Motor neuron (in vitro differentiated cells): ENCODE results near the gene DDR1. TPM values are rescaled to one million over a fixed set of nuclear protein-coding genes. Genes with fewer than 3 reads are reported as not detected.
A peak's percentile ranks its signal among the peaks of the same experiment; 100 is the strongest.

Experiments
- ATAC-seq, 8 experiments: fragments of 200-7000 bp; cut with Tn5 transposase; replicated peaks in 6 of 8; 2 replicates each; pipeline ENCODE4 v1.8.0; 2021; ENCODE audit warnings: mild to moderate bottlenecking in 8 of 8, moderate library complexity in 8 of 8
- H3K27ac ChIP-seq, 2 donors: fragments of 250-450 bp; sonication (Bioruptor Pico); 2 replicates each; pipeline ENCODE4 v1.9.0; 2021; ENCODE audit warnings: antibody characterized with exemption in 2 of 2, mild to moderate bottlenecking in 2 of 2, moderate library complexity in 1 of 2
- H3K4me1 ChIP-seq, 2 donors: fragments of 250-450 bp; sonication (Bioruptor Pico); replicated peaks in 1 of 2; 2 replicates each; pipeline ENCODE4 v1.6.1; 2021; ENCODE audit warnings: antibody characterized with exemption in 2 of 2, mild to moderate bottlenecking in 2 of 2, moderate library complexity in 1 of 2
- H3K4me3 ChIP-seq, 5 donors: fragments of 250-450 bp; sonication (Bioruptor Pico); 2 replicates each; pipeline ENCODE4 v1.9.0; 2021; ENCODE audit warnings: antibody characterized with exemption in 5 of 5, mild to moderate bottlenecking in 5 of 5, moderate library complexity in 4 of 5
- WGBS, 10 experiments: fragments of 450-650 bp; shearing (Covaris generic); methylation state at CpG; one replicate each; pipeline ENCODE4 v1.0.0; 2022; 5-methylcytosine and 5-hydroxymethylcytosine counted together
- in situ Hi-C, 9 experiments: fragments of 400-800 bp; cut with MboI; loops; one replicate each; pipeline ENCODE4 v1.15.0; 2021; ENCODE audit warnings: low sequenced_read_pairs in 9 of 9, low pct_unique_long_range_greater_than_20kb in 2 of 9; ENCODE audit not compliant: unreplicated experiment in 9 of 9
- total RNA-seq, 8 experiments: library from RNA; unstranded; fragments of 300-600 nt; gene quantifications; 2 replicates each; pipeline versions ENCODE4 v1.2.3 to v1.2.4, GENCODE V29; 2022

Gene DDR1
- total RNA-seq, 8 experiments from 2014 or later: 24.1 to 369 (median 138) TPM

- H3K4me1 ChIP-seq: peaks cover 17 to 22% of the 10 kb centered on the region in 2 donors
- H3K4me3 ChIP-seq: no peak overlapping the region
- in situ Hi-C loops: loop anchor here in 2 of 9 experiments (10.0 kb wide), 1 partner anchor 51 kb away; no protein-coding TSS in a partner anchor
- 39 to 100% (median 81%) methylated on average over 1 to 4 of the region's 4 CpGs for WGBS, 10 experiments
- H3K27ac ChIP-seq: no peak overlapping the region
- ATAC-seq: no peak
These were observed 8.1 kb upstream of the DDR1 start for GRCh38 chr6:30876039-30876730.

DNA sequence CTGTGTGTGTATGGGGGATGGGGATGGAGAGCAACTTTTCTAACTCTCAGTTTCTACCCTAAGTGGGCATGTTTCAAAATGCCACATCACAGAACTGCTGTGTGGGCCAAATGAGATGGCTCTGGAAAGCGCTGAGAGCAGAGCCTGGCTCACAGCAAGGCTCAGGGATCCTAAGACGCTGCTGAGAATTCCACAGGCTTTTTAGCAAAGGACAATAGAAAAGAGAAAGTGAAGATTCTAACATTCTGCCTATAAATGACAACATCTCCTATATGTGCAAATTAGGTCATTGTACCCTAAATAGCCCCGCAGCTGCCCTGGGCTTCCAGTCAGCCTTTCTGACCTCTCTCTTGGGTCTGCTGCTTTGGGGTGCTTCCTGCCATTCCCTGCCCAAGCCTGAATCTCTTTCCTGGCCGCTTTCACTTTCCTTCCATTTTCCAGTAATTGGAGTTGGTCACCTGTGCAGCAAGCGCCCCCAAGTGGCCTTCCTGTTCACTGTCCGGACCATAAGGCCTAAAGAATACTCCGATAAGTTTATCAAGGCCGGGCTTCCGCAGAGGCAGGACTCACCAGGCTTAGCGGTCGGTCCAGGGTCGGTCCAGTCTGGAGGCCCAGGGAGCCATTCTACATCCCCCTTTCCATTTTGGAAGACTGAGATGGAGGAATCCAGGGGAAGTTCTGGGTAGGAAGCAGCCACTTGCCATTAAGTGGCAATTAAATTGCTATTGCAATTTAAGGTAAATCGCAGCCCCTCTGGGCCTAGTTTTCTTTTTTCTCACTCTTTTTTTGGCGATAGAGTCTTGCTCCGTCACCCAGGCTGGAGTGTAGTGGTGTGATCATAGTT, 6.7 kb upstream of the DDR1 start:
- Histone ChIP-seq H3K27ac (peak overlapping the region in 1 of 2 donors; percentile 47), H3K4me3 (peak overlapping the region in 2 of 5 donors; percentile 6 to 26), H3K4me1 (peaks cover 22% of the 10 kb centered on the region in 2 donors)
- in situ Hi-C loops: loop anchor here in 2 of 9 experiments (10.0 kb wide), 1 partner anchor 53 kb away; no protein-coding TSS in a partner anchor
- ATAC-seq: peak; percentile 24 to 92 (median 38)
- 0 to 76% (median 12%) methylated on average over 2 to 11 of the region's 15 CpGs; no CpG with 5 or more reads in 1 of the 10 experiments for WGBS, 10 experiments

GRCh38 chr6:30879684-30880427, 4.5 kb upstream of the DDR1 start:
- in situ Hi-C loops: loop anchor here in 2 of 9 experiments (10.0 kb wide), 1 partner anchor 55 kb away; no protein-coding TSS in a partner anchor
- Histone ChIP-seq H3K4me1 (peaks cover 22% of the 10 kb centered on the region in 2 donors), H3K4me3 (peak overlapping the region in 3 of 5 donors; percentile 54 to 87 (median 62)), H3K27ac (peak overlapping the region; percentile 92 to 98)
- 51 to 100% (median 86%) methylated on average over 2 to 6 of the region's 8 CpGs; no CpG with 5 or more reads in 2 of the 10 experiments for WGBS, 10 experiments
- no peak for ATAC-seq

- peak in 5 of 8 experiments; percentile 58 to 68 (median 64) for ATAC-seq
- in situ Hi-C loops: no loop called here
- Histone ChIP-seq H3K4me3 (peak overlapping the region; percentile 54 to 87 (median 65)), H3K27ac (peak overlapping the region; percentile 92 to 98), H3K4me1 (peaks cover 22 to 26% of the 10 kb centered on the region in 2 donors)
- 0 to 90% (median 0%) methylated on average over 1 to 3 of the region's 16 CpGs; no CpG with 5 or more reads in 3 of the 10 experiments for WGBS, 10 experiments
These were observed 3.5 kb upstream of the DDR1 start for GRCh38 chr6:30880698-30881252.

DNA sequence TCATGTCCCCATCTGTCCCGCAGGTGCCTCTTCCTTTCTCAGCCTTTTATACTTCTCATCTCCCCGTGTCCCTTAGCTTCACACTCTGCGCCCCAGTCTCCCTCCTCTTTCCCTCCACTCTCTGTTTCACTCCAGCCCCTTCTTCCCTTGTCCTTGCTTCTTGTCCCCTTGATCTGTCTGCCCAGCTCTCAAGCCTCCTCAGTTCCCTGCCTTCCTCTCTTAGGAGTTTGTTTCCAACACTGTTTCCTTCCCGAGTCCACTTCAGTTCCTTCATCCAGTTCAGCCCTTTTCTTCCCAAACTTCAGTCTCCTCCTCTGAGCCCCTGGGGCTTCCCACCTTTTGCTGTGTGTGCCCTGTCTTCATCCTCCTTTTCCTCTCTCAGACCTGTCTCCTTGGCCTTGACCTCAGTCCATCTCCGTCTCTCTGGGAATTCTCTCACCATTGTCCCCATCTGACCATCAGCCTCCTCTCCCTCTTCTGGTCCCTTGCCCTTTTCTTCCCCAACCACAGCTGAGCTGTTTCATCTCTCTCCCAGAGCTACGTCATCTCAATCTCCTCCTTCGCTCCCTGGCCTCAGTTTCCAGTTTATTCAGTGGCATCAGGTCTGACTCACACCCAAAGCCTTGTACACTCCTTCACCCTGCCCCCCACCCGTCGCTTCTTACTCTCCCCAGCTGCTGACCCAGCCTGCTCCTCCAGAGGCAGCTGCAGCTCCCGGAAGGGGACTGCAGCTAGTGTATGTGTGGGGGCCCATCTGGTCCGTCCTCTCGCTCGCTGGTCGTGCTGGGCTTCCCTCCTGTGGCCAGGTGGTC, 2.7 kb upstream of the DDR1 start:
- ATAC-seq: no peak
- H3K4me1 ChIP-seq: peaks cover 24 to 29% of the 10 kb centered on the region in 2 donors
- in situ Hi-C loops: no loop called here
- H3K4me3 ChIP-seq: peak overlapping the region; percentile 54 to 87 (median 65)
- peak overlapping the region; percentile 92 to 98 for H3K27ac ChIP-seq
- WGBS, 10 experiments: 0 to 89% (median 11%) methylated on average over 1 to 9 of the region's 14 CpGs

DNA sequence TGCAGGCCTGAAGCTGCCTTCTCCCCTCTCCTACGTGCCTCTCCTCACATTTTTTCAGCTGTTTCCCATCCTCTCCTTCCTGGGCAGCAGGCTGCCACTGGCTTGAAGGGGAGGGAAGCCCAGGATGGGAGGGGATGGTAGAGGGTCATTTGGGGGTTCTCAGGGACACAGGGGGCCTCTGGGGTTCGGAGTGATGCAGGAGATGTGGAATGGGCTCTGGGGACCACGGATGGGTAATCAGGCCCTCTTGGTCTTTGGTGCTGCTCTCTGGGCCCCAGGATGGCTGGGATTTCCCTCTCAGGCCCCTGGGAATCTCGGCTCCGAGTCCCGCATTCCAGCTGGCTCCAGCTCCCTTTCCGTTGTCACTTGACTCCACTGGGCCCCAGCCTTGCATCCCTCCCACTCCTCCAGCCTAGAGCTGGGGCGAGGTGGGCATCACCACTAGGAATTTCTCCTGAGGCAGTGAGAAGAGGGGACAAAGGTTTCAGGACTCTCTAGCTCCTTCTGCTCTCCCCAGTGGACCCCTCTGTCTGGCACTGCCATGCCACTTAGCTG, 2.0 kb upstream of the DDR1 start:
- Histone ChIP-seq H3K27ac (peak overlapping the region; percentile 92 to 98), H3K4me1 (peaks cover 27 to 33% of the 10 kb centered on the region in 2 donors), H3K4me3 (peak overlapping the region; percentile 54 to 87 (median 65))
- in situ Hi-C loops: no loop called here
- 100% methylated on average over 1 of the region's 8 CpGs; no CpG with 5 or more reads in 8 of the 10 experiments for WGBS, 10 experiments
- no peak for ATAC-seq

DNA sequence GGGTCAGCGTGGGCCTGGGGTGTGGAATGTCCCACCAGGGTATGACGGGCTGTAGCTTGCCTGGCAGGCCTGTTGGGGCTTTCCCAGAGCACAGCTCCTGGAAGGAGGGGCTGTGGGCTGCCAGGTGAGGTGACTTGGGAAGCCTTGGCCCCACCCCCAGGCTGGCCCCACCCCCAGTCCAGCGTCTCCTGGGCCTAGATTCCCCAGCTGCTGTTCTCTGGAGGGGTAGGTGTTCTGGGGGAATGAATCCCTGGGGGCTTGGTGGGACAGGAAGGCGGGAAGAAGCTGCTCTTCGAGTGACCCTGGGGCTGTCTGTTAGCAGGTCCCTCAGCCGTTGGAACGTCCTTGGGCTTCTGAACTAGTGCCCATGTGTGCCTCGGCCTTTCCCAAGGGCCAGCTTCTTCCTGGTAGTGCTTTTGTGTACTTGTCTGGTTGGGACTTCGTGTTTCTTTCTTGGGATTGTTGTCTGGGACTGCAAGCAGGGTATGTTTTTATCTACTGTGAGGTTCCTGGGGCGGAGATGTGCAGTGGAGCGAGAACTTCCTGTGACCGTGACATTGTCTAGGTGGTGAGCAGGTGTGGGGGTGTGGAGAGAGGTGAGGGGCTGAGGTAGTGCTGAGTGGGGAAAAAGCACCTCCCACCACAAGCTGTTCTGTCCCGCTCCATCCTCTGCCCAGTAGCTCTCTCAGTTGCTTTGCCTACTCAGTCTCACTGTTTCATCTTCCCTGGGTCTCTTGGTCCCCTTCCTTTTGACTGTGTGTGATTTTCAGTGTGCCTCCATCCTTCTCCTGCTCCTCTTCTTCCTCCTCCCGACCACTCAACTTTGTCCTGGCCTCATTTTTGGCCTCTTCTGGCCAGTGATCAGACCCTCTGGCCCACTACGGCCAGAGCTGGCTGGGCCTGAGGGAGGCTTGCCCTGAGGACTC, 1.3 kb upstream of the DDR1 start:
- Histone ChIP-seq H3K27ac (peak overlapping the region; percentile 92 to 98), H3K4me1 (peaks cover 22 to 27% of the 10 kb centered on the region in 2 donors), H3K4me3 (peak overlapping the region; percentile 54 to 87 (median 65))
- ATAC-seq: peak in 2 of 8 experiments; percentile 7 to 10
- in situ Hi-C loops: no loop called here
- WGBS, 10 experiments: 14 to 100% (median 61%) methylated on average over 1 to 4 of the region's 15 CpGs; no CpG with 5 or more reads in 4 of the 10 experiments

- H3K4me1 ChIP-seq: peaks cover 17 to 24% of the 10 kb centered on the region in 2 donors
- WGBS, 10 experiments: 0 to 27% (median 0%) methylated on average over 2 to 11 of the region's 59 CpGs; no CpG with 5 or more reads in 6 of the 10 experiments
- H3K4me3 ChIP-seq: peak overlapping the region; percentile 54 to 87 (median 65)
- in situ Hi-C loops: no loop called here
- ATAC-seq: peak; percentile 0 to 51 (median 4)
- H3K27ac ChIP-seq: peak overlapping the region; percentile 92 to 98
These were observed 482 bp downstream of the DDR1 start for GRCh38 chr6:30884521-30885480.

- in situ Hi-C loops: no loop called here
- H3K4me1 ChIP-seq: peaks cover 10 to 16% of the 10 kb centered on the region in 2 donors
- 0 to 57% (median 0%) methylated on average over 1 of the region's 7 CpGs; no CpG with 5 or more reads in 5 of the 10 experiments for WGBS, 10 experiments
- peak overlapping the region; percentile 92 to 98 for H3K27ac ChIP-seq
- ATAC-seq: peak in 4 of 8 experiments; percentile 5 to 33 (median 20)
- H3K4me3 ChIP-seq: peak overlapping the region; percentile 54 to 87 (median 65)
These were observed 1.2 kb downstream of the DDR1 start for GRCh38 chr6:30885481-30885998.
